HepG2 (cell line): ENCODE results near the gene RPL36AL. TPM values are rescaled to one million over a fixed set of nuclear protein-coding genes. Genes with fewer than 3 reads are reported as not detected.

Experiments
- CCAR2 ChIP-seq: fragments of 200-400 bp; formaldehyde crosslinking; optimal IDR thresholded peaks from 2 replicates; pipeline ENCODE3; 2018; ENCODE audit warnings: low read depth, mild to moderate bottlenecking, low read length, moderate library complexity
- GTF2F1 ChIP-seq: fragments of 150-350 bp; IDR thresholded peaks from 2 replicates; pipeline ENCODE4 v1.6.1; 2014; ENCODE audit warnings: low read length
- MED8 ChIP-seq: sonication (generic); formaldehyde crosslinking; IDR thresholded peaks from 2 replicates; pipeline ENCODE4 v1.8.1; 2023; ENCODE audit warnings: mild to moderate bottlenecking, missing genetic modification reagents; ENCODE audit not compliant: insufficient replicate concordance
- NFIB ChIP-seq: sonication (generic); formaldehyde crosslinking; IDR thresholded peaks from 2 replicates; pipeline ENCODE4 v1.9.0; 2021; ENCODE audit warnings: missing genetic modification reagents, mild to moderate bottlenecking, borderline replicate concordance
- NRL ChIP-seq: sonication (generic); formaldehyde crosslinking; IDR thresholded peaks from 2 replicates; pipeline ENCODE4 v1.5.0; 2020; ENCODE audit warnings: missing genetic modification reagents, mild to moderate bottlenecking, moderate library complexity, borderline replicate concordance
- PHF5A ChIP-seq: IDR thresholded peaks from one replicate; pipeline ENCODE4 v1.6.1; 2018; ENCODE audit warnings: low read depth, missing genetic modification reagents; ENCODE audit not compliant: unreplicated experiment
- SMAD3 ChIP-seq: sonication (generic); formaldehyde crosslinking; IDR thresholded peaks from 2 replicates; pipeline ENCODE4 v1.4.0; 2020; ENCODE audit warnings: missing genetic modification reagents
- ZFY ChIP-seq: sonication (generic); formaldehyde crosslinking; IDR thresholded peaks from 2 replicates; pipeline ENCODE4 v1.4.0; 2020; ENCODE audit warnings: missing genetic modification reagents
- ZNF234 ChIP-seq: sonication (generic); formaldehyde crosslinking; conservative IDR thresholded peaks from 2 replicates; pipeline ENCODE4 v1.5.1; 2020; ENCODE audit warnings: mild to moderate bottlenecking, missing genetic modification reagents
- ZNF235 ChIP-seq: sonication (generic); formaldehyde crosslinking; IDR thresholded peaks from 2 replicates; pipeline ENCODE4 v1.8.1; 2023; ENCODE audit warnings: mild to moderate bottlenecking, missing genetic modification reagents, borderline replicate concordance
- ZNF720 ChIP-seq: sonication (generic); formaldehyde crosslinking; IDR thresholded peaks from 2 replicates; pipeline ENCODE4 v1.4.0; 2020; ENCODE audit warnings: missing genetic modification reagents
- polyA plus RNA-seq, 8 experiments: library from polyadenylated mRNA; depleted of rRNA in 3 of 8; stranded (reverse) in 7 of 8; unstranded in 1 of 8; fragments of >200 nt; fragmentation: Illumina TruSeq in 4 of 8; extraction: Trizol in 4 of 8; gene quantifications; 2 replicates each; pipeline versions ENCODE4 v1.2.1 to v1.2.3, GENCODE V29; 2011 to 2016; ENCODE audit warnings: low read depth in 4 of 8, missing spikeins in 1 of 8, mixed read lengths in 1 of 8; ENCODE audit not compliant: insufficient read depth in 1 of 8
- total RNA-seq, 5 experiments: library from RNA; depleted of rRNA; stranded (reverse); fragments of >200 nt; fragmentation: Illumina TruSeq; extraction: Trizol; gene quantifications; 2 replicates each; pipeline ENCODE4 v1.2.3, GENCODE V29; 2016; ENCODE audit warnings: low read depth in 1 of 5
- TF ChIP-seq, protein P1 (sequence below): sonication (generic); formaldehyde crosslinking; IDR thresholded peaks from 2 replicates; pipeline ENCODE4 v1.4.0; 2020; ENCODE audit warnings: missing genetic modification reagents, borderline replicate concordance
- TF ChIP-seq, protein P2 (sequence below): sonication (generic); formaldehyde crosslinking; IDR thresholded peaks from 2 replicates; pipeline ENCODE4 v1.4.0; 2020; ENCODE audit warnings: missing genetic modification reagents
- TF ChIP-seq, protein P3 (sequence below): sonication (generic); formaldehyde crosslinking; IDR thresholded peaks from 2 replicates; pipeline ENCODE4 v1.4.0; 2020; ENCODE audit warnings: missing genetic modification reagents
- TF ChIP-seq, protein P4 (sequence below): IDR thresholded peaks from 2 replicates; pipeline ENCODE4 v1.6.1; 2016; ENCODE audit warnings: low read depth, control low read depth

Gene RPL36AL
- total and polyA plus RNA-seq, 2 of the 13 experiments (the other 11 are each of a cell fraction or from before 2014, with no cell fraction given) = 90.0 to 294 TPM

DNA sequence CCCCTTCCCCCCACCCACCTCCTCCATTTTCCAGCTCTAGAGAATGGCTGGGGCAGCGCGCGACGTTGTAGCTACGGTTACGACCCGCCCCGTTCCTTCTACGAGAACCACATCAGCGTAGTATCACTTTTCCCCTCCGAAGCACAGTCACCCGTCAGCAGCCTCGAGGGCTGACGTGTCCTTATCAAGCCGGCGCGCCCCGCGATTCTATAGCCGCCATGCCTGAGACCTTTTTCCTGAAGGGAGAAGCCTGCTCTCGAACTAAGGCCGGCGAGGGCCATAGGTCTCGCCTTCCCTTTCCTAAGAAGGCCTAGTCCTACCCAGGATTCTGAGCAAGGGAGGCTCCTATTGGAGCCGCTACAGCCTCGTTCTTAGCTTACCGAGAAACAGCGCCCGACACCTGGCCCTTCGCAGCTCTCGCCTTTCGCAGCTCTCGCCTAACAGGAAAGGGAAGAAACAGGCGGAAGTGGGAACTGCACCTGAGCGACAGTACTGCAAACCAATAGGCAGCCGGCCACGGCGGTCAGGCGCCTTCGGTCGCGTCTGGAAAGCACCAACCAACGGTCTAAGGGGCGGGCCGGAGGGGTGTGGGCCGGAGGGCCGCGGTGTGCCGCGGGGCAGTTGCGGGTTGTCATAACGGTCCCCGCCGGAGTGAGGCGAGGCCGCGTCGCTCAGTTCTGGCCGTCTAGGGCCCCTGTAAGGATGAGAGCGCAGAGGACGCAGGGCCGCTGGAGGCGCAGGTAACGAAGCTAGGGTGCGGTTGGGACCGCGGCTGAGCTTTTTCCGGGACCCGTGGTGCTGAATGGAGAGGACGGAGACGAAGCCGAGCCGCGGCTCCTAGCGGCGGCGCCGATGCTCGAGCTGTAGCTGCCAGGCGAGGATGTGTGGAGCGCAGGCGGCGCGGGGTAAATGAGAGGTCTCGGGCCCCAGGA is at the start of gene RPL36AL, which contains the start of gene MGAT2 (continued):
- TF ChIP-seq, protein P1, sequence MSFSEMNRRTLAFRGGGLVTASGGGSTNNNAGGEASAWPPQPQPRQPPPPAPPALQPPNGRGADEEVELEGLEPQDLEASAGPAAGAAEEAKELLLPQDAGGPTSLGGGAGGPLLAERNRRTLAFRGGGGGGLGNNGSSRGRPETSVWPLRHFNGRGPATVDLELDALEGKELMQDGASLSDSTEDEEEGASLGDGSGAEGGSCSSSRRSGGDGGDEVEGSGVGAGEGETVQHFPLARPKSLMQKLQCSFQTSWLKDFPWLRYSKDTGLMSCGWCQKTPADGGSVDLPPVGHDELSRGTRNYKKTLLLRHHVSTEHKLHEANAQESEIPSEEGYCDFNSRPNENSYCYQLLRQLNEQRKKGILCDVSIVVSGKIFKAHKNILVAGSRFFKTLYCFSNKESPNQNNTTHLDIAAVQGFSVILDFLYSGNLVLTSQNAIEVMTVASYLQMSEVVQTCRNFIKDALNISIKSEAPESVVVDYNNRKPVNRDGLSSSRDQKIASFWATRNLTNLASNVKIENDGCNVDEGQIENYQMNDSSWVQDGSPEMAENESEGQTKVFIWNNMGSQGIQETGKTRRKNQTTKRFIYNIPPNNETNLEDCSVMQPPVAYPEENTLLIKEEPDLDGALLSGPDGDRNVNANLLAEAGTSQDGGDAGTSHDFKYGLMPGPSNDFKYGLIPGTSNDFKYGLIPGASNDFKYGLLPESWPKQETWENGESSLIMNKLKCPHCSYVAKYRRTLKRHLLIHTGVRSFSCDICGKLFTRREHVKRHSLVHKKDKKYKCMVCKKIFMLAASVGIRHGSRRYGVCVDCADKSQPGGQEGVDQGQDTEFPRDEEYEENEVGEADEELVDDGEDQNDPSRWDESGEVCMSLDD (CRISPR knock-in tag) = 0 out of 2 replicates have a peak, but pooled peaks have one; percentile 4
- TF ChIP-seq ZFY (CRISPR knock-in tag) (peak; percentile 96), ZNF235 (CRISPR knock-in tag) (no peak), SMAD3 (CRISPR knock-in tag) (peak; percentile 56; the same call in 1 of the 2 replicates), PHF5A (peak; percentile 40), NRL (CRISPR knock-in tag) (peak; percentile 45; the same call in 1 of the 2 replicates), MED8 (CRISPR knock-in tag) (no peak), CCAR2 (no peak), ZNF234 (CRISPR knock-in tag) (peak; percentile 78; the same call in 1 of the 2 replicates), GTF2F1 (0 out of 2 replicates have a peak, but pooled peaks have one; percentile 44), ZNF720 (no peak), NFIB (CRISPR knock-in tag) (no peak)
- TF ChIP-seq, protein P2, sequence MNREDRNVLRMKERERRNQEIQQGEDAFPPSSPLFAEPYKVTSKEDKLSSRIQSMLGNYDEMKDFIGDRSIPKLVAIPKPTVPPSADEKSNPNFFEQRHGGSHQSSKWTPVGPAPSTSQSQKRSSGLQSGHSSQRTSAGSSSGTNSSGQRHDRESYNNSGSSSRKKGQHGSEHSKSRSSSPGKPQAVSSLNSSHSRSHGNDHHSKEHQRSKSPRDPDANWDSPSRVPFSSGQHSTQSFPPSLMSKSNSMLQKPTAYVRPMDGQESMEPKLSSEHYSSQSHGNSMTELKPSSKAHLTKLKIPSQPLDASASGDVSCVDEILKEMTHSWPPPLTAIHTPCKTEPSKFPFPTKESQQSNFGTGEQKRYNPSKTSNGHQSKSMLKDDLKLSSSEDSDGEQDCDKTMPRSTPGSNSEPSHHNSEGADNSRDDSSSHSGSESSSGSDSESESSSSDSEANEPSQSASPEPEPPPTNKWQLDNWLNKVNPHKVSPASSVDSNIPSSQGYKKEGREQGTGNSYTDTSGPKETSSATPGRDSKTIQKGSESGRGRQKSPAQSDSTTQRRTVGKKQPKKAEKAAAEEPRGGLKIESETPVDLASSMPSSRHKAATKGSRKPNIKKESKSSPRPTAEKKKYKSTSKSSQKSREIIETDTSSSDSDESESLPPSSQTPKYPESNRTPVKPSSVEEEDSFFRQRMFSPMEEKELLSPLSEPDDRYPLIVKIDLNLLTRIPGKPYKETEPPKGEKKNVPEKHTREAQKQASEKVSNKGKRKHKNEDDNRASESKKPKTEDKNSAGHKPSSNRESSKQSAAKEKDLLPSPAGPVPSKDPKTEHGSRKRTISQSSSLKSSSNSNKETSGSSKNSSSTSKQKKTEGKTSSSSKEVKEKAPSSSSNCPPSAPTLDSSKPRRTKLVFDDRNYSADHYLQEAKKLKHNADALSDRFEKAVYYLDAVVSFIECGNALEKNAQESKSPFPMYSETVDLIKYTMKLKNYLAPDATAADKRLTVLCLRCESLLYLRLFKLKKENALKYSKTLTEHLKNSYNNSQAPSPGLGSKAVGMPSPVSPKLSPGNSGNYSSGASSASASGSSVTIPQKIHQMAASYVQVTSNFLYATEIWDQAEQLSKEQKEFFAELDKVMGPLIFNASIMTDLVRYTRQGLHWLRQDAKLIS (CRISPR knock-in tag) = 0 out of 2 replicates have a peak, but pooled peaks have one; percentile 64
- TF ChIP-seq, protein P3, sequence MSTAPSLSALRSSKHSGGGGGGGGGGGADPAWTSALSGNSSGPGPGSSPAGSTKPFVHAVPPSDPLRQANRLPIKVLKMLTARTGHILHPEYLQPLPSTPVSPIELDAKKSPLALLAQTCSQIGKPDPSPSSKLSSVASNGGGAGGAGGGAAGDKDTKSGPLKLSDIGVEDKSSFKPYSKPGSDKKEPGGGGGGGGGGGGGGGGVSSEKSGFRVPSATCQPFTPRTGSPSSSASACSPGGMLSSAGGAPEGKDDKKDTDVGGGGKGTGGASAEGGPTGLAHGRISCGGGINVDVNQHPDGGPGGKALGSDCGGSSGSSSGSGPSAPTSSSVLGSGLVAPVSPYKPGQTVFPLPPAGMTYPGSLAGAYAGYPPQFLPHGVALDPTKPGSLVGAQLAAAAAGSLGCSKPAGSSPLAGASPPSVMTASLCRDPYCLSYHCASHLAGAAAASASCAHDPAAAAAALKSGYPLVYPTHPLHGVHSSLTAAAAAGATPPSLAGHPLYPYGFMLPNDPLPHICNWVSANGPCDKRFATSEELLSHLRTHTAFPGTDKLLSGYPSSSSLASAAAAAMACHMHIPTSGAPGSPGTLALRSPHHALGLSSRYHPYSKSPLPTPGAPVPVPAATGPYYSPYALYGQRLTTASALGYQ (CRISPR knock-in tag) = peak; percentile 25; the same call in 1 of the 2 replicates
- TF ChIP-seq, protein P4, sequence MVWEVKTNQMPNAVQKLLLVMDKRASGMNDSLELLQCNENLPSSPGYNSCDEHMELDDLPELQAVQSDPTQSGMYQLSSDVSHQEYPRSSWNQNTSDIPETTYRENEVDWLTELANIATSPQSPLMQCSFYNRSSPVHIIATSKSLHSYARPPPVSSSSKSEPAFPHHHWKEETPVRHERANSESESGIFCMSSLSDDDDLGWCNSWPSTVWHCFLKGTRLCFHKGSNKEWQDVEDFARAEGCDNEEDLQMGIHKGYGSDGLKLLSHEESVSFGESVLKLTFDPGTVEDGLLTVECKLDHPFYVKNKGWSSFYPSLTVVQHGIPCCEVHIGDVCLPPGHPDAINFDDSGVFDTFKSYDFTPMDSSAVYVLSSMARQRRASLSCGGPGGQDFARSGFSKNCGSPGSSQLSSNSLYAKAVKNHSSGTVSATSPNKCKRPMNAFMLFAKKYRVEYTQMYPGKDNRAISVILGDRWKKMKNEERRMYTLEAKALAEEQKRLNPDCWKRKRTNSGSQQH (CRISPR knock-in tag) = peak; percentile 85
